A549 (cell line): ENCODE results near the gene MTHFSD. TPM values are rescaled to one million over a fixed set of nuclear protein-coding genes. Genes with fewer than 3 reads are reported as not detected.

Source experiments
- ATAC-seq, 2 experiments: fragments of 200-7000 bp in 1 of 2; fragments of >200 bp in 1 of 2; cut with Nextera tagmentation in 1 of 2; cut with Tn5 transposase in 1 of 2; 3 replicates each; pipeline versions ENCODE4 v1.8.0 to v1.9.1; 2018 to 2020; ENCODE audit warnings: mild to moderate bottlenecking in 1 of 2, moderate library complexity in 1 of 2
- CTCF ChIA-PET: fragments of 300-600 bp; sonication (Branson Sonifier 250); formaldehyde crosslinking; extraction: SDS; loops from one replicate; lab custom pipeline; 2021; ENCODE audit warnings: antibody characterized with exemption, inconsistent platforms; lab: Yijun Ruan, JAX
- POLR2A ChIA-PET: fragments of 350-600 bp; formaldehyde crosslinking; extraction: SDS; loops from one replicate; lab custom pipeline; 2021; ENCODE audit warnings: antibody characterized with exemption, inconsistent platforms; lab: Yijun Ruan, JAX
- DNase-seq, 2 experiments: peaks; one replicate each; pipeline versions ENCODE4 v3.0.0 to v3.0.0-alpha.2; 2011 to 2016; ENCODE audit warnings: low read depth in 1 of 2, low spot score in 1 of 2
- FAIRE-seq: peaks from 2 replicates; lab custom pipeline; 2011; peaks lifted over from hg19 to GRCh38; lab: Jason Lieb, UNC
- H3K27ac ChIP-seq, 2 experiments: fragments of >200 bp; sonication (Bioruptor Twin); formaldehyde crosslinking; 3 replicates each; pipeline ENCODE4 v1.5.1; 2016 to 2017
- H3K4me1 ChIP-seq: fragments of >200 bp; sonication (Bioruptor Twin); formaldehyde crosslinking; 3 replicates; pipeline ENCODE4 v1.6.1; 2016
- H3K4me2 ChIP-seq: fragments of >200 bp; sonication (Bioruptor Twin); formaldehyde crosslinking; 3 replicates; pipeline ENCODE4 v1.6.1; 2016
- H3K4me3 ChIP-seq: fragments of >200 bp; sonication (Bioruptor Twin); formaldehyde crosslinking; 3 replicates; pipeline ENCODE4 v1.5.1; 2016
- H3K9me3 ChIP-seq: fragments of >200 bp; sonication (Bioruptor Twin); formaldehyde crosslinking; 3 replicates; pipeline ENCODE4 v1.6.1; 2016
- ATOH8 ChIP-seq: fragments of 250-450 bp; sonication (Bioruptor Pico); IDR thresholded peaks from 2 replicates; pipeline ENCODE4 v1.5.0; 2020; ENCODE audit warnings: low read depth, mild to moderate bottlenecking, moderate library complexity
- BCL3 ChIP-seq: fragments of >200 bp; sonication (Bioruptor Twin); formaldehyde crosslinking; IDR thresholded peaks from 3 replicates; pipeline ENCODE4 v1.6.1; 2016
- CBX2 ChIP-seq: fragments of 200-600 bp; sonication (generic); IDR thresholded peaks from 2 replicates; pipeline ENCODE4 v1.6.1; 2016; ENCODE audit warnings: low read depth, mild to moderate bottlenecking, borderline replicate concordance
- CBX8 ChIP-seq: fragments of 200-600 bp; sonication (generic); IDR thresholded peaks from 2 replicates; pipeline ENCODE4 v1.6.1; 2016
- CHD2 ChIP-seq: fragments of 150-350 bp; IDR thresholded peaks from 2 replicates; pipeline ENCODE4 v1.6.1; 2014; ENCODE audit warnings: low read length; ENCODE audit not compliant: partially characterized antibody
- CHD4 ChIP-seq: fragments of 200-600 bp; sonication (generic); IDR thresholded peaks from 2 replicates; pipeline ENCODE4 v1.6.1; 2016; ENCODE audit warnings: antibody characterized with exemption, mild to moderate bottlenecking, borderline replicate concordance
- ESRRA ChIP-seq: fragments of 150-350 bp; IDR thresholded peaks from 2 replicates; pipeline ENCODE4 v1.6.1; 2014; ENCODE audit warnings: mild to moderate bottlenecking, low read length, borderline replicate concordance
- FOSL2 ChIP-seq, 2 experiments: fragments of 450-650 bp in 1 of 2; fragments of >200 bp in 1 of 2; sonication (Bioruptor Twin) in 1 of 2; formaldehyde crosslinking; IDR thresholded peaks; 2 replicates each; pipeline versions ENCODE4 v1.5.0 to v1.6.1; 2016 to 2020; ENCODE audit warnings: mild to moderate bottlenecking in 1 of 2, moderate library complexity in 1 of 2
- GATA3 ChIP-seq: IDR thresholded peaks from 2 replicates; pipeline ENCODE4 v1.6.1; 2012; ENCODE audit warnings: borderline replicate concordance
- HOXB13 ChIP-seq: fragments of 250-450 bp; sonication (Bioruptor Pico); IDR thresholded peaks from 2 replicates; pipeline ENCODE4 v1.5.0; 2020; ENCODE audit warnings: low read depth, mild to moderate bottlenecking, moderate library complexity
- HOXB5 ChIP-seq: fragments of 250-450 bp; sonication (Bioruptor Pico); IDR thresholded peaks from 2 replicates; pipeline ENCODE4 v1.5.0; 2020; ENCODE audit warnings: mild to moderate bottlenecking, moderate library complexity
- JUN ChIP-seq, 2 experiments: fragments of >200 bp; sonication (Bioruptor Twin); formaldehyde crosslinking; IDR thresholded peaks; 2 replicates in 1 of 2; 3 replicates in 1 of 2; pipeline ENCODE4 v1.6.1; 2016 to 2017
- JUNB ChIP-seq: fragments of >200 bp; sonication (Bioruptor Twin); formaldehyde crosslinking; IDR thresholded peaks from 2 replicates; pipeline ENCODE4 v1.6.1; 2016
- KDM5A ChIP-seq: fragments of 200-600 bp; sonication (generic); IDR thresholded peaks from 2 replicates; pipeline ENCODE4 v1.6.1; 2016; ENCODE audit warnings: antibody characterized with exemption, mild to moderate bottlenecking
- MAZ ChIP-seq: fragments of 150-350 bp; IDR thresholded peaks from 2 replicates; pipeline ENCODE4 v1.6.1; 2014; ENCODE audit warnings: antibody characterized with exemption, low read depth, low read length, borderline replicate concordance
- RFX5 ChIP-seq: fragments of 450-650 bp; IDR thresholded peaks from 2 replicates; pipeline ENCODE4 v1.7.1; 2014; ENCODE audit warnings: antibody characterized with exemption, mild to moderate bottlenecking, moderate library complexity
- RNF2 ChIP-seq: fragments of 200-600 bp; sonication (generic); IDR thresholded peaks from 2 replicates; pipeline ENCODE4 v1.6.1; 2016; ENCODE audit warnings: low read depth, mild to moderate bottlenecking, antibody characterized with exemption, moderate library complexity, borderline replicate concordance
- SREBF2 ChIP-seq: fragments of 450-650 bp; IDR thresholded peaks from 2 replicates; pipeline ENCODE4 v1.6.1; 2014; ENCODE audit warnings: mild to moderate bottlenecking, moderate library complexity
- TP53 ChIP-seq: fragments of 250-450 bp; sonication (Bioruptor Pico); IDR thresholded peaks from 2 replicates; pipeline ENCODE4 v1.5.0; 2021; ENCODE audit warnings: mild to moderate bottlenecking, moderate library complexity
- USF2 ChIP-seq: fragments of 450-650 bp; IDR thresholded peaks from 2 replicates; pipeline ENCODE4 v1.6.1; 2014; ENCODE audit warnings: antibody characterized with exemption
- ZSCAN20 ChIP-seq: fragments of 250-450 bp; sonication (Bioruptor Pico); IDR thresholded peaks from 2 replicates; pipeline ENCODE4 v1.8.0; 2022; ENCODE audit warnings: mild to moderate bottlenecking, moderate library complexity
- WGBS: methylation state at CpG from one replicate; pipeline ENCODE4 v1.1.6; 2017; ENCODE audit errors: missing lambda C conversion rate; 5-methylcytosine and 5-hydroxymethylcytosine counted together
- polyA plus RNA-seq, 4 experiments: library from polyadenylated mRNA; depleted of rRNA in 3 of 4; stranded (reverse); fragments of >200 nt; fragmentation: RNase III in 1 of 4; extraction: RNeasy Plus Mini Kit Qiagen cat#74134 plus additional on column Dnase treatment in 1 of 4; gene quantifications; 2 replicates in 3 of 4; 3 replicates in 1 of 4; pipeline ENCODE4 v1.2.3, GENCODE V29; 2011 to 2017
- TF ChIP-seq, protein P1 (sequence below): fragments of 200-600 bp; sonication (generic); IDR thresholded peaks from 2 replicates; pipeline ENCODE4 v1.6.1; 2016; ENCODE audit warnings: antibody characterized with exemption, mild to moderate bottlenecking, moderate library complexity
- TF ChIP-seq, protein P2 (sequence below): fragments of >200 bp; sonication (Bioruptor Twin); formaldehyde crosslinking; IDR thresholded peaks from 2 replicates; pipeline ENCODE4 v1.6.1; 2016
- TF ChIP-seq, protein P3 (sequence below): IDR thresholded peaks from 2 replicates; pipeline ENCODE4 v1.6.1; 2012

MTHFSD gene
- polyA plus RNA-seq, 2 of the 4 experiments (the other 2 are of a cell fraction): 13.1 to 16.9 TPM

DNA sequence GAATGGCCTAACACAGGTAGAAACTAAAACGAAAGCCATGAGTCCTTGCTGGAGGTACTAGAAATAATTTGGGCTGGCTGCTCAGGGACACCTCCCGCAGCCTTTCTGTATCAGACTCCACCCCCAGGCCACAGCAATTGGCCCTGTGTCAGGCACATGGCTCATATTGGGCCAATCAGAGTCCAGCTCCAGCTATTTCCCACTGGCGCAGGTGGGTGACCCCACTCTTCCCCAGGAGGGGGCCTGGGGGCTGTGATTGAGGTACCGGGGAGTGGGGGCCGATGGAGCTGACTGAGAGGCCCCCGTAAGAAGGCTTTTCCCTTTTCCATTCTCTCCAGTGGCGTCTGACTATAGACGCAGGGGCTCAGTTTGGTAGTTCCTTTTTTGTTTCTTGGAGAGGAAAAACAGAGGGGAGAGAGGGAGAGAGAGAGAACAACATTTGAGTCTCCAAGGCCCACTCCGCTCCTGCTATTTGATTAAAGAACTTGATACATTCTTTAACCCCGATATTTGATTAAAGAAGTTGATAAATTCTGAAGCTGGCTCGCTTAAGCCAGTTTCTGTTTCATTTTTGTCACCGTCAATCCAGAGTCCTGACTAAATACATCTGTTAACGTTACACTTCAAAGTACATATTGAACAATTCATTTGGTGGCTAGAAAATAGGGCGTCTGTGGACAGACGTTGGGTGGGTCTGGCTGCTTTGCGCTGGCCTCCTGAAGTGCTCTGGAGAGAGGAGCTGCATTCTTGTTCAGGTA lies 49.6 kb upstream of the MTHFSD start:
- H3K27ac ChIP-seq: no peak overlapping the region
- DNase-seq (no peak), ATAC-seq (no peak), FAIRE-seq (no peak)
- ChIA-PET POLR2A (no interaction called here), CTCF (interaction anchor here (0.6 to 1.3 kb wide), 4 partner anchors 20 to 459 kb away, joined by 3 to 4 read pairs (median 3); no protein-coding TSS in a partner anchor)
- 80% methylated on average over 16 of the region's 16 CpGs for WGBS
- TF ChIP-seq USF2: no peak
- no peak for TF ChIP-seq ESRRA
- TF ChIP-seq TP53 (CRISPR knock-in tag): no peak
- TF ChIP-seq HOXB5 (CRISPR knock-in tag): no peak
- TF ChIP-seq ATOH8 (CRISPR knock-in tag): no peak
- TF ChIP-seq JUN (IDR thresholded peaks at IDR 0.05): no peak
- no peak for TF ChIP-seq FOSL2 (IDR thresholded peaks at IDR 0.05)
- TF ChIP-seq FOSL2 (CRISPR knock-in tag; IDR thresholded peaks at IDR 0.05): no peak
- TF ChIP-seq, protein P1, sequence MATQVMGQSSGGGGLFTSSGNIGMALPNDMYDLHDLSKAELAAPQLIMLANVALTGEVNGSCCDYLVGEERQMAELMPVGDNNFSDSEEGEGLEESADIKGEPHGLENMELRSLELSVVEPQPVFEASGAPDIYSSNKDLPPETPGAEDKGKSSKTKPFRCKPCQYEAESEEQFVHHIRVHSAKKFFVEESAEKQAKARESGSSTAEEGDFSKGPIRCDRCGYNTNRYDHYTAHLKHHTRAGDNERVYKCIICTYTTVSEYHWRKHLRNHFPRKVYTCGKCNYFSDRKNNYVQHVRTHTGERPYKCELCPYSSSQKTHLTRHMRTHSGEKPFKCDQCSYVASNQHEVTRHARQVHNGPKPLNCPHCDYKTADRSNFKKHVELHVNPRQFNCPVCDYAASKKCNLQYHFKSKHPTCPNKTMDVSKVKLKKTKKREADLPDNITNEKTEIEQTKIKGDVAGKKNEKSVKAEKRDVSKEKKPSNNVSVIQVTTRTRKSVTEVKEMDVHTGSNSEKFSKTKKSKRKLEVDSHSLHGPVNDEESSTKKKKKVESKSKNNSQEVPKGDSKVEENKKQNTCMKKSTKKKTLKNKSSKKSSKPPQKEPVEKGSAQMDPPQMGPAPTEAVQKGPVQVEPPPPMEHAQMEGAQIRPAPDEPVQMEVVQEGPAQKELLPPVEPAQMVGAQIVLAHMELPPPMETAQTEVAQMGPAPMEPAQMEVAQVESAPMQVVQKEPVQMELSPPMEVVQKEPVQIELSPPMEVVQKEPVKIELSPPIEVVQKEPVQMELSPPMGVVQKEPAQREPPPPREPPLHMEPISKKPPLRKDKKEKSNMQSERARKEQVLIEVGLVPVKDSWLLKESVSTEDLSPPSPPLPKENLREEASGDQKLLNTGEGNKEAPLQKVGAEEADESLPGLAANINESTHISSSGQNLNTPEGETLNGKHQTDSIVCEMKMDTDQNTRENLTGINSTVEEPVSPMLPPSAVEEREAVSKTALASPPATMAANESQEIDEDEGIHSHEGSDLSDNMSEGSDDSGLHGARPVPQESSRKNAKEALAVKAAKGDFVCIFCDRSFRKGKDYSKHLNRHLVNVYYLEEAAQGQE: no peak
- TF ChIP-seq, protein P2, sequence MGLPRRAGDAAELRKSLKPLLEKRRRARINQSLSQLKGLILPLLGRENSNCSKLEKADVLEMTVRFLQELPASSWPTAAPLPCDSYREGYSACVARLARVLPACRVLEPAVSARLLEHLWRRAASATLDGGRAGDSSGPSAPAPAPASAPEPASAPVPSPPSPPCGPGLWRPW: no peak
- TF ChIP-seq CBX8: no peak
- peaks cover 14% of the 10 kb centered on the region; the same call in 2 of the 3 replicates for H3K4me1 ChIP-seq
- H3K4me3 ChIP-seq: no peak overlapping the region
- no peak overlapping the region for H3K4me2 ChIP-seq
- no peaks in the 10 kb centered on the region for H3K9me3 ChIP-seq

DNA sequence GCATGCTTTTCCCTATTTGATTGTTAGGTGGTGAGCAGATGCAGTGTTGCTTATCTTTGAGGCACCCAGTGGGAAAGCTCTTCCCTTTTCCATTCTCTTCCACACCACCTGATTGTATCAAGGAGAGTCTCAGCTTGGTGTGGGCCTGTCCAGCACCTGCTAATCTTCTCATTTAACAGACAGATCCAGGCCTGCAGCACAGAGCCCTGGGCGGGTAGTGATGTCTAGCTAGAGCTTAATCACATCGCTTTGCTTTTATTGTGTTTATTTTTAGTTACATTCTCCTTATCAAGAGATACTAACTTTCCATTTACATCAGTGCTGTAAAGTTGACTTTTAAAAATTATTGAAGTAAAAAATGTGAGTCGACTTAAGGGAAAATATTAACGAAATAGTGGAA lies 47.5 kb upstream of the MTHFSD start:
- no peaks in the 10 kb centered on the region for H3K4me1 ChIP-seq
- TF ChIP-seq SREBF2 (no peak), CBX2 (no peak), RNF2 (no peak), BCL3 (no peak), CHD4 (no peak), ZSCAN20 (no peak), KDM5A (no peak), GATA3 (no peak), HOXB13 (no peak), JUN (IDR thresholded peaks at IDR 0.05) (no peak), JUNB (no peak), MAZ (no peak), CHD2 (no peak), ESRRA (no peak), RFX5 (no peak)
- TF ChIP-seq, protein P1: no peak
- TF ChIP-seq, protein P2: no peak
- TF ChIP-seq, protein P3, sequence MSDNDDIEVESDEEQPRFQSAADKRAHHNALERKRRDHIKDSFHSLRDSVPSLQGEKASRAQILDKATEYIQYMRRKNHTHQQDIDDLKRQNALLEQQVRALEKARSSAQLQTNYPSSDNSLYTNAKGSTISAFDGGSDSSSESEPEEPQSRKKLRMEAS: no peak
- TF ChIP-seq, all 56 proteins: peak for 0
- 74% methylated on average over 4 of the region's 4 CpGs for WGBS
- H3K27ac ChIP-seq: no peak overlapping the region
- POLR2A ChIA-PET: no interaction called here
- FAIRE-seq (no peak), DNase-seq (no peak), ATAC-seq (0 out of 6 replicates have a peak, but pooled peaks of 1 of the 2 experiments have one; percentile 24)
- peaks cover 3% of the 10 kb centered on the region; the same call in 1 of the 3 replicates for H3K9me3 ChIP-seq
- no peak overlapping the region for H3K4me3 ChIP-seq
- H3K4me2 ChIP-seq: no peak overlapping the region
- CTCF ChIA-PET: no interaction called here
